Stomach (tissue), 4 donors: ENCODE results near the gene ZCCHC9.

Experiments
- CTCF ChIP-seq, 7 experiments: fragments of 450-650 bp in 4 of 7; fragments of 200-600 bp in 3 of 7; sonication (generic) in 3 of 7; IDR thresholded peaks; one replicate each; pipeline ENCODE4 v1.5.1; 2016 to 2019; ENCODE audit warnings: antibody characterized with exemption in 7 of 7, control low read depth in 2 of 7, mild to moderate bottlenecking in 1 of 7
- POLR2A ChIP-seq, 4 donors: fragments of 450-650 bp; IDR thresholded peaks; one replicate each; pipeline ENCODE4 v1.6.1; 2016; ENCODE audit warnings: antibody characterized with exemption in 4 of 4, control low read depth in 2 of 4, mild to moderate bottlenecking in 1 of 4, moderate library complexity in 1 of 4
- POLR2AphosphoS5 ChIP-seq, 3 donors: sonication (generic); formaldehyde crosslinking; IDR thresholded peaks; one replicate each; pipeline ENCODE4 v1.6.1; 2016; ENCODE audit warnings: antibody characterized with exemption in 3 of 3

GRCh38 chr5:81269751-81270393 lies 31.5 kb upstream of the ZCCHC9 start:
- TF ChIP-seq CTCF (IDR thresholded peaks at IDR 0.05) (no peak), POLR2A (IDR thresholded peaks at IDR 0.05) (no peak), POLR2AphosphoS5 (IDR thresholded peaks at IDR 0.05) (no peak)
